Skeletal muscle satellite cell (primary cell): ENCODE data around the gene NKD1.

Source experiments
- H3K27me3 ChIP-seq: 2 replicates; pipeline ENCODE4 v1.7.0; 2013; ENCODE audit warnings: low read length; ENCODE audit not compliant: control insufficient read depth, insufficient read depth
- H3K36me3 ChIP-seq: 2 replicates; pipeline ENCODE4 v1.7.0; 2013; ENCODE audit warnings: mild to moderate bottlenecking, control low read depth, low read length; ENCODE audit not compliant: insufficient read depth
- H3K4me1 ChIP-seq: 2 replicates; pipeline ENCODE4 v1.7.0; 2013; ENCODE audit warnings: low read length; ENCODE audit not compliant: control insufficient read depth, insufficient read depth
- H3K4me2 ChIP-seq: 2 replicates; pipeline ENCODE4 v1.7.0; 2013; ENCODE audit warnings: mild to moderate bottlenecking, low read length
- H3K4me3 ChIP-seq: 2 replicates; pipeline ENCODE4 v1.7.0; 2013; ENCODE audit warnings: low read length
- H3K9ac ChIP-seq: 2 replicates; pipeline ENCODE4 v1.7.0; 2013; ENCODE audit warnings: mild to moderate bottlenecking, low read depth, low read length, moderate library complexity
- H3K9me3 ChIP-seq: replicated peaks from 2 replicates; pipeline ENCODE4 v1.7.0; 2013; ENCODE audit warnings: mild to moderate bottlenecking, control low read depth, low read length

NKD1 gene

DNA sequence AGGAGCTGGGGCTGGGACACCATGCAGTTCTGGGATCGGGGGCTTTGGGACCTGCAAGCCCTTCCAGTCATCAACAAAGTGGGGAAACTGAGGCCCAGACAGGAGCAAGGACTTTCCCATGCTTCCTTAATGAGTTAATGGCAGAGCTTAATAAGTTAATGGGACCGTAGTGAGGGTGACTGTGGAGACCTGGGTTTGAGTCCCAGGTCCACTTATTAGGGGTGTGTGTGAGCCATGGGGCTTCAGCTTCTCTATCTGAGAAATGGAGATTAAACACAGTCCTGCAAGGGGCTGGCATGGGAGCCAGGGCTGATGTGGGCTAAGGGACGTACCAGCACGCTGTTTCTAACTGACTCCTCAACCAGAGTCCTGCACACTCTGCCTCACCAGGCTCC, 41.7 kb upstream of the NKD1 start:
- Histone ChIP-seq H3K4me1 (no peaks in the 10 kb centered on the region), H3K4me3 (no peak overlapping the region), H3K27me3 (no peaks in the 10 kb centered on the region), H3K36me3 (no peaks in the 10 kb centered on the region), H3K9me3 (no peaks in the 10 kb centered on the region), H3K4me2 (no peak overlapping the region), H3K9ac (no peak overlapping the region)

- H3K4me1 ChIP-seq, result no peaks in the 10 kb centered on the region
- no peaks in the 10 kb centered on the region for H3K27me3 ChIP-seq
- H3K36me3 ChIP-seq, result no peaks in the 10 kb centered on the region
- H3K9ac ChIP-seq, result no peak overlapping the region
- H3K4me3 ChIP-seq, result no peak overlapping the region
- H3K9me3 ChIP-seq, result no peaks in the 10 kb centered on the region
- no peak overlapping the region for H3K4me2 ChIP-seq
Observed at GRCh38 chr16:50507397-50507796, 40.8 kb upstream of the NKD1 start.

DNA sequence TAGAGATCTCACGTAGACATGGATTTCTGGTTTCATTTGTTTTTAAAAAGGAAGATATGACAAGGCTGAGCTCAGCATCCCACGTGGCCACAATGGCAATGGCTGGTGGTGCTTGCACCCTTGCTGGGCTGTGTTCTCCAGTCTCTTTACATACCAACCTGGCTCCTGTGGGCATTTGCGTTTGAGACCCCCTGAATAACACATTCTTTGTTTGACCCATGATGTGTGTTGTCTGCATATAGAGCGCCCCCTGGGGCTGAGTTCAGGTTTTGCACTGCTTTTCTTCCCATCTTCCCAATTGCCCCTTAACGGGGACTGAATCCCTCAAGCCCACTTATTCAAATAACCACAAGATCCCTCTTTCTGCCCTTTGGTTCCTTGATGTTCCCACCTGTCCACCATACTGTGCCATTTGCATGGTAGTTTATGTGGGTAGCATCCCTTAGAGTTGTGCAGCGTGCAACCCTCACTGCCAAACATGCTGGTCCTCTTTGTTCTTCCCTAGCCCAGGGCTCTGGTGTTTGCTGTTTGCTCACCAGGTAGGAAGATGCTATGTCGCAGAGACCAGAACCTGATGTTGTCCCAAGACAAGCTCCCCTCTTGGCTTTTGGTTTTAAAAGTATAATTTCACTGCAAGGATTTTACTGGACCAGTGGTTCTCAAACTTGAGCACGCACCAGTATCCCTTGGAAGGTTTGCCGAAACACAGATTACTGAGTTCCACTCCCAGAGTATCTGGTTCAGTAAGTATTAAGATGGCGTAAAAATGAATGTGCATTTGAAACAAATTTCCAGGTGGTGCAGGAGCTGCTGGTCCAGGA, 38.5 kb upstream of the NKD1 start:
- Histone ChIP-seq H3K4me1 (no peaks in the 10 kb centered on the region), H3K4me3 (no peak overlapping the region), H3K9ac (no peak overlapping the region), H3K4me2 (no peak overlapping the region), H3K36me3 (no peaks in the 10 kb centered on the region), H3K9me3 (no peaks in the 10 kb centered on the region), H3K27me3 (no peaks in the 10 kb centered on the region)

DNA sequence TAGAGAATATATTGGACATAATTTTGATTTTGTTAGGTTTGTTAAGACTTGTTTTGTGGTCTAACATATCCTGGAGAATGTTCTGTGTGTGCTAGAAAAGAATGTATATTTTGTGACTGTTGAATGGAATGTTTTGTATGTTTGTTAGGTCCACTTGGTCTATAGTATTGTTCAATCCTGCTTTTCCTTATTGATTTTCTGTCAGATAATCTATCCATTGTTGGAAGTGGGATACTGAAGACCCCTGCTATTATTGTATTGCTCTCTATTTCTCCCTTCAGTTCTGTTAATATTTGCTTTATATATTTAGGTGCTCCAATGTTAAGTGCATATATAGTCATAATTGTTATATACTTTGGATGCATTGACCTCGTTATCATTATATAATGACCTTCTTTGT, 33.0 kb upstream of the NKD1 start:
- no peaks in the 10 kb centered on the region for H3K36me3 ChIP-seq
- no peaks in the 10 kb centered on the region for H3K9me3 ChIP-seq
- no peak overlapping the region for H3K4me2 ChIP-seq
- H3K27me3 ChIP-seq, result no peaks in the 10 kb centered on the region
- no peaks in the 10 kb centered on the region for H3K4me1 ChIP-seq
- H3K4me3 ChIP-seq, result no peak overlapping the region
- H3K9ac ChIP-seq, result no peak overlapping the region

DNA sequence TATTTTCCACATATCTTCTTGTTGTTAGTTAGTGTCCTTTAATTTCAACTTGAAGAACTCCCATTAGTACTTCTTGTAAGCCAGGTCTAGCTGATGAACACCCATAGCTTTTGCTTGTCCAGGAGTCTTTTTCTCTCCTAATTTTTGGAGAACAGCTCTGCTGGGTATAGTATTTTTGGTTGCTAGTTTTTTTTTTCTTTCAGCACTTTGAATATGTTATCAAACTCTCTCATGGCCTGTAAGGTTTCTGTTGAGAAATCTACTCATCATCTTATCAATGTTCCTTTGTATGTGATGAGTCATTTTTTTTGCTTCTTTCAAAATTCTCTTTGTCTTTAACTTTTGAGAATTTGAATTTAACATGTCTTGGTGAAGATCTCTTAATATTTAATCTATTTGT, 31.8 kb upstream of the NKD1 start:
- Histone ChIP-seq H3K9me3 (no peaks in the 10 kb centered on the region), H3K4me1 (no peaks in the 10 kb centered on the region), H3K9ac (no peak overlapping the region), H3K4me2 (no peak overlapping the region), H3K27me3 (no peaks in the 10 kb centered on the region), H3K36me3 (no peaks in the 10 kb centered on the region), H3K4me3 (no peak overlapping the region)

DNA sequence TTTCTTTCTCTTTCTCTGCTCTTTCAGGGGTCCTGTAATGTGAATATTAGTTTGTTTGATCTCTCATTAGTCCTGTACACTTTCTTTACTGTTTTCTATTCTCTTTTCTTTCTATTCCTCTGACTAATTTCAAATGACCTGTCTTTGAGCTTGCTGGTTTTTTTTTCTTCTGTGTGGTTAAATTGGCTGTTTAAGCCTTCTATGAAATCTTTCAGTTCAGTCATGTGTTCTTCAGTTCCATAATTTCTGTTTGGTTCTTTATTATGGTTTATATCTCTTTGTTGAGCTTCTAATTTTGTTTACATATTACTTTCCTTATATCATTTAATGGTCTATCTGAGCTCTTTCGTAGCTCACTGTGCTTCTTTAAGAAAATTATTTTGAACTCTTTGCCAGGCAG, 31.3 kb upstream of the NKD1 start:
- no peak overlapping the region for H3K9ac ChIP-seq
- H3K9me3 ChIP-seq, result no peaks in the 10 kb centered on the region
- H3K4me2 ChIP-seq, result no peak overlapping the region
- H3K4me1 ChIP-seq, result no peaks in the 10 kb centered on the region
- no peak overlapping the region for H3K4me3 ChIP-seq
- no peaks in the 10 kb centered on the region for H3K27me3 ChIP-seq
- H3K36me3 ChIP-seq, result no peaks in the 10 kb centered on the region

- H3K9ac ChIP-seq, result no peak overlapping the region
- H3K27me3 ChIP-seq, result no peaks in the 10 kb centered on the region
- no peaks in the 10 kb centered on the region for H3K4me1 ChIP-seq
- no peaks in the 10 kb centered on the region for H3K9me3 ChIP-seq
- H3K4me3 ChIP-seq, result no peak overlapping the region
- no peak overlapping the region for H3K4me2 ChIP-seq
- no peaks in the 10 kb centered on the region for H3K36me3 ChIP-seq
Observed at GRCh38 chr16:50517450-50518252, 30.5 kb upstream of the NKD1 start.

DNA sequence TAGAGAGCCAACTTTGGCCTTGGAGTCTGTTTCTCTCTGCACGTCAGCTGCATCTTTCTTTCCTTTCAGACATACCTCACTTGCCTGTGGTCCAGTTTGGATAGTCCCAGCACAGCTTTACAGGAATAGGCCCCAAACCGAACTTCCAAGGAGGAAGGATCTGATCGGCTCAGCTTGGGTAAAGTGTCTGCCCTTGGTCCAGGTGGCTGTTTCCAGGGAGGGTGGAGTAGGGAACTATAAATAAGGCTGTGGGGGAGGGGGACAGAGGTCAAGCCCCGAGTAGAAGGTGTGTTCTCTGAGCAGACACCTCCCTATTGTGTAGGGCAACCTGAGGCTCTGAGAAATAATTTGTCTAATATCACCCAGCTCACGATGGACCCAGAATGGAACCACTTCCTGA, 29.2 kb upstream of the NKD1 start:
- Histone ChIP-seq H3K36me3 (no peaks in the 10 kb centered on the region), H3K27me3 (no peaks in the 10 kb centered on the region), H3K4me3 (no peak overlapping the region), H3K9me3 (no peaks in the 10 kb centered on the region), H3K4me1 (no peaks in the 10 kb centered on the region), H3K9ac (no peak overlapping the region), H3K4me2 (no peak overlapping the region)

DNA sequence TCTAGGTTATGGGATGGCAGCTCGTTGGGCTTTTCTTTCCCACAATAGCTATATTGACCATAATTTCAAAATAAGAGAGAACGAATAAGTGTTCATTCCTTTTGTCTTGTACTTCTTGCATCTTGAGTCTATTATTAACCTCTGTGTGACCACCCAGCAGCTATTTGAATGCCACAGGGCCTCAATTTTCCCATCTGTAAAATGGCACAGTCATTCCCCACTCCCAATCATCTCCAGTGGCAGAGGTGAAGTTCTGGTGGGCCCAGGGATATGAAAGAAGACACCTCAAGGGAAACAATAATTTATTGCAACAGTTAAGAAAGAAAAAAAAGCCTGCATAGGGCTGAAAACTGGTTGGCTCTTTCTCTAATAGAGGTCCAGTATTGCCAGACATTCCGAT, 28.6 kb upstream of the NKD1 start:
- no peaks in the 10 kb centered on the region for H3K36me3 ChIP-seq
- no peak overlapping the region for H3K4me3 ChIP-seq
- no peaks in the 10 kb centered on the region for H3K27me3 ChIP-seq
- no peak overlapping the region for H3K4me2 ChIP-seq
- H3K9ac ChIP-seq, result no peak overlapping the region
- no peaks in the 10 kb centered on the region for H3K4me1 ChIP-seq
- H3K9me3 ChIP-seq, result no peaks in the 10 kb centered on the region

DNA sequence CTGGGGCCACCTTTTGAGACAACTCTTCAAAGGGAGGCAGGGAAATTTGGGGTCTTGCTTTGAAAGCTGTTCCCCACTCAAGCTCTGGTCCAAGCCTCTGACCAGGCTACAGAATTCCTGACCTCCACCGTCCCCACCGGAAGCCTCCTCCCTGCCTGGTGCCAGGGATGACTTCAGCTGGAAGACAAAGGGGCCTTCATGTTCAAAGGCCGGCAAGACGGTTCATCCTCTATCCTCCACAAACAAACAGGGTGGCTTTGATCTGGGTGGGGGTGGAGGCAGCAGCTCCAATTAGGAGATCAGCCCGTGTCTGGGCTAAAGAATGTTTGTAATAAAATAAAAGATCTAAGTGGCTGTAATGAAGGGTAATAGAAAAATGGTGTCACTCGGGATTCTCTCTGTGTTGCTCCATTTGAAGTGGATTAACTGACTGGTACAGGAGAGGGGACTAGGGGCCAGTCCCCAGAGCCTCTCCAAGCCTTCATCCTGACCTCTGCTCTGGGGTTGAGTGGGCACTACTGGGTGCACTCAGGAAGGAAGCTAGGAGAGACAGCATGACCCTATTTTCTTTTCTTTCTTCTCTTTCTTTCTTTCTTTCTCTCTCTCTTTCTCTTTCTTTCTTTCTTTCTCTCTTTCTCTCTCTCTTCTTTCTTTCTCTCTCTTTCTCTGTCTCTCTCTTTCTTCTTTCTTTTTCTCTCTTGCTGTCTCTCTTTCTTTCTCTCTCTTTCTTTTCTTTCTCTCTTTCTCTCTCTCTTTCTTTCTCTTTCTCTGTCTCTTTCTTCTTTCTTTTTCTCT, 27.5 kb upstream of the NKD1 start:
- Histone ChIP-seq H3K36me3 (no peaks in the 10 kb centered on the region), H3K27me3 (no peaks in the 10 kb centered on the region), H3K9me3 (no peaks in the 10 kb centered on the region), H3K9ac (no peak overlapping the region), H3K4me3 (no peak overlapping the region), H3K4me2 (no peak overlapping the region), H3K4me1 (no peaks in the 10 kb centered on the region)

GRCh38 chr16:50521246-50521900, 26.8 kb upstream of the NKD1 start:
- no peaks in the 10 kb centered on the region for H3K36me3 ChIP-seq
- no peak overlapping the region for H3K4me3 ChIP-seq
- no peaks in the 10 kb centered on the region for H3K9me3 ChIP-seq
- no peaks in the 10 kb centered on the region for H3K27me3 ChIP-seq
- H3K4me1 ChIP-seq, result no peaks in the 10 kb centered on the region
- no peak overlapping the region for H3K4me2 ChIP-seq
- no peak overlapping the region for H3K9ac ChIP-seq
